OCI-M2 (cell line): ENCODE measurements around the gene CSH2.
"Not testable (repeated sequence)": the region's sequence is repeated elsewhere in the genome, so short reads cannot be mapped to it uniquely, and the experiment has no call there.

Experiments used
- DNase-seq: peaks from one replicate; lab custom pipeline; 2025; ENCODE audit not compliant: unreplicated experiment; lab: John Stamatoyannopoulos, UW

The CSH2 gene

GRCh38 chr17:63856425-63856824 is 17.1 kb downstream of the CSH2 start:
- DNase-seq, result not testable (repeated sequence)

- DNase-seq, result no peak
These were observed 18.3 kb downstream of the CSH2 start for GRCh38 chr17:63855185-63855584.

- no peak for DNase-seq
These were observed 18.8 kb downstream of the CSH2 start for GRCh38 chr17:63854709-63855108.

- DNase-seq, result no peak
These were observed 20.2 kb downstream of the CSH2 start for GRCh38 chr17:63853260-63853659.

- DNase-seq, result no peak
These were observed 23.1 kb downstream of the CSH2 start for GRCh38 chr17:63850401-63850800.

GRCh38 chr17:63848834-63849689 is 24.4 kb downstream of the CSH2 start:
- peak; percentile 50 for DNase-seq

- DNase-seq, result no peak
These were observed 25.8 kb downstream of the CSH2 start for GRCh38 chr17:63847525-63848249.

- DNase-seq, result no peak
These were observed 28.0 kb downstream of the CSH2 start for GRCh38 chr17:63845509-63845908.

- no peak for DNase-seq
These were observed 29.4 kb downstream of the CSH2 start for GRCh38 chr17:63843910-63844677.

GRCh38 chr17:63843387-63843888 is 30.0 kb downstream of the CSH2 start:
- DNase-seq, result not testable (repeated sequence)

- peak; percentile 89 for DNase-seq
These were observed 30.7 kb downstream of the CSH2 start, which contains the start of gene SMARCD2 for GRCh38 chr17:63842540-63843386. Gene SMARCD2, minus strand, starts transcription at chr17:63842685. Its CDS starts 11 bp downstream, at chr17:63842674.

- DNase-seq, result no peak
These were observed 31.3 kb downstream of the CSH2 start for GRCh38 chr17:63842173-63842539.

GRCh38 chr17:63841350-63842172 is 31.9 kb downstream of the CSH2 start:
- DNase-seq, result no peak

GRCh38 chr17:63840591-63841349 is 32.7 kb downstream of the CSH2 start:
- no peak for DNase-seq

GRCh38 chr17:63838631-63839171 is 34.8 kb downstream of the CSH2 start:
- DNase-seq, result no peak

GRCh38 chr17:63837962-63838600 is 35.4 kb downstream of the CSH2 start:
- no peak for DNase-seq

- no peak for DNase-seq
These were observed 36.0 kb downstream of the CSH2 start for GRCh38 chr17:63837480-63837879.

GRCh38 chr17:63836811-63837210 is 36.7 kb downstream of the CSH2 start:
- no peak for DNase-seq
